Loucy (cell line): ENCODE data around the gene ANGPTL8.

Experiments
- EZH2phosphoT487 ChIP-seq: fragments of 200-600 bp; IDR thresholded peaks from 2 replicates; pipeline ENCODE4 v1.6.1; 2018; ENCODE audit warnings: antibody characterized with exemption, mild to moderate bottlenecking, moderate library complexity, borderline replicate concordance
- TF ChIP-seq, protein P1 (sequence below): fragments of 200-600 bp; sonication (generic); conservative IDR thresholded peaks from 2 replicates; pipeline ENCODE4 v1.5.1; 2014; ENCODE audit warnings: mild to moderate bottlenecking, antibody characterized with exemption, low read length

DNA sequence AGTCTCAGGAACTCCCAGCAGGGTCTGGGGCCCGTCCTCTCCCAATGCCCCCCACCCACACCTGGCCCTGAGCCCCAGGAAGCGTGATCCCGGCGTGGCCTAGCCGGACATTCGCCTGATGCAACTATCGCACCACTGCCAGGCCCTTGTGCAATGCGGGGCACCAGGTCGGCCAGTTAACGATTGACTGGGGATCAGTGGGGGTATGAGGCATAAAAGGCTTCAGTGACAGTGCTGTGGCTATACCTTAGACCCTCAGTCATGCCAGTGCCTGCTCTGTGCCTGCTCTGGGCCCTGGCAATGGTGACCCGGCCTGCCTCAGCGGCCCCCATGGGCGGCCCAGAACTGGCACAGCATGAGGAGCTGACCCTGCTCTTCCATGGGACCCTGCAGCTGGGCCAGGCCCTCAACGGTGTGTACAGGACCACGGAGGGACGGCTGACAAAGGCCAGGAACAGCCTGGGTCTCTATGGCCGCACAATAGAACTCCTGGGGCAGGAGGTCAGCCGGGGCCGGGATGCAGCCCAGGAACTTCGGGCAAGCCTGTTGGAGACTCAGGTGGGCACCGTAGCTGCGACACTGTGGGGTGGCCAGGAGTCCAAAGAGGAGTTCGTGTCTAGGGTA is at the start of gene ANGPTL8:
- TF ChIP-seq, protein P1, sequence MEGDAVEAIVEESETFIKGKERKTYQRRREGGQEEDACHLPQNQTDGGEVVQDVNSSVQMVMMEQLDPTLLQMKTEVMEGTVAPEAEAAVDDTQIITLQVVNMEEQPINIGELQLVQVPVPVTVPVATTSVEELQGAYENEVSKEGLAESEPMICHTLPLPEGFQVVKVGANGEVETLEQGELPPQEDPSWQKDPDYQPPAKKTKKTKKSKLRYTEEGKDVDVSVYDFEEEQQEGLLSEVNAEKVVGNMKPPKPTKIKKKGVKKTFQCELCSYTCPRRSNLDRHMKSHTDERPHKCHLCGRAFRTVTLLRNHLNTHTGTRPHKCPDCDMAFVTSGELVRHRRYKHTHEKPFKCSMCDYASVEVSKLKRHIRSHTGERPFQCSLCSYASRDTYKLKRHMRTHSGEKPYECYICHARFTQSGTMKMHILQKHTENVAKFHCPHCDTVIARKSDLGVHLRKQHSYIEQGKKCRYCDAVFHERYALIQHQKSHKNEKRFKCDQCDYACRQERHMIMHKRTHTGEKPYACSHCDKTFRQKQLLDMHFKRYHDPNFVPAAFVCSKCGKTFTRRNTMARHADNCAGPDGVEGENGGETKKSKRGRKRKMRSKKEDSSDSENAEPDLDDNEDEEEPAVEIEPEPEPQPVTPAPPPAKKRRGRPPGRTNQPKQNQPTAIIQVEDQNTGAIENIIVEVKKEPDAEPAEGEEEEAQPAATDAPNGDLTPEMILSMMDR = no peak
- no peak for TF ChIP-seq EZH2phosphoT487
